ENCODE measurements around the gene GPR62. TPM values are rescaled to one million over a fixed set of nuclear protein-coding genes. Genes with fewer than 3 reads are reported as not detected.

GPR62 gene
- total and polyA plus RNA-seq, 9 of the 15 experiments (the other 6 are each of a cell fraction or from before 2014, with no cell fraction given) = not detected

- Histone ChIP-seq H3K27ac (ENCODE audit: extremely low read depth, low read depth, low read length) (peak within 1 kb of the TSS; percentile 80), H3K79me2 (ENCODE audit: control insufficient read depth, insufficient read depth, low read length) (peaks cover 37% of the 10 kb centered on the region), H2AFZ (ENCODE audit: low read depth, low read length) (peak within 1 kb of the TSS; percentile 61), H3K4me2 (ENCODE audit: insufficient read depth, low read length) (peak within 1 kb of the TSS; percentile 96), H3K9me3 (replicated peaks; ENCODE audit: control insufficient read depth, insufficient read depth, low read depth, low read length) (0 out of 2 replicates have a peak, but pooled peaks cover 3% of the 10 kb centered on the region), H3K27me3 (ENCODE audit: control insufficient read depth in 2 of 2, insufficient read depth in 2 of 2, low read length in 2 of 2) (no peaks in the 10 kb centered on the region), H3K36me3 (ENCODE audit: control insufficient read depth, insufficient read depth, low read length) (peaks cover 34% of the 10 kb centered on the region), H3K4me1 (replicated peaks in 1 of 2; ENCODE audit: control insufficient read depth in 2 of 2, insufficient read depth in 2 of 2, low read length in 2 of 2) (peaks cover 36 to 42% of the 10 kb centered on the region in 2 experiments), H4K20me1 (replicated peaks; ENCODE audit: control insufficient read depth, insufficient read depth, low read length) (peaks cover 6% of the 10 kb centered on the region; the same call in 1 of the 2 replicates), H3K4me3 (peak within 1 kb of the TSS; percentile 67), H3K9me1 (ENCODE audit: control insufficient read depth, insufficient read depth, low read length) (no peaks in the 10 kb centered on the region), H3K9ac (ENCODE audit: insufficient read depth in 1 of 2, low read depth in 2 of 2, low read length in 2 of 2) (peak within 1 kb of the TSS; percentile 96 to 99)
- intact Hi-C loops (cut with micrococcal nuclease) = loop anchor here (1.0 kb wide), 1 partner anchor 53 kb away; the partner anchor contains the start of gene PARP3
- FAIRE-seq = peak; percentile 92
- 1% methylated on average over 24 of the region's 40 CpGs for WGBS (ENCODE audit: insufficient coverage, low coverage, missing lambda C conversion rate)
- ChIA-PET CTCF (ENCODE audit: low intra/inter-chr PET ratio) (no interaction called here), POLR2A (interaction anchor here (0.6 to 6.0 kb wide), 30 partner anchors 8 to 691 kb away, joined by 3 to 105 read pairs (median 4); partner anchors contain the start of genes ABHD14A, ABHD14B, ACY1 and DUSP7)
- ATAC-seq = peak; percentile 81
- DNase-seq (ENCODE audit: extremely low read depth in 1 of 4, low spot score in 3 of 4) = peak; percentile 78 to 93 (median 82)
- in situ Hi-C loops (cut with MboI) = no loop called here
- TSS peak; percentile 65 for BruUV-seq (replicated peaks)
- TF ChIP-seq ZNF766 (CRISPR knock-in tag; conservative IDR thresholded peaks at IDR 0.05) = 0 out of 2 replicates have a peak, but pooled peaks have one; percentile 21
- TF ChIP-seq ARID4B (CRISPR knock-in tag; IDR thresholded peaks at IDR 0.05) = no peak
- 0 out of 2 replicates have a peak, but pooled peaks have one; percentile 53 for TF ChIP-seq PHB (CRISPR knock-in tag; IDR thresholded peaks at IDR 0.05)
- no peak for TF ChIP-seq ATF1 (CRISPR knock-in tag; IDR thresholded peaks at IDR 0.05)
- TF ChIP-seq ATF1 (tag; IDR thresholded peaks at IDR 0.05) = peak; percentile 84
- TF ChIP-seq ZBTB40 (IDR thresholded peaks at IDR 0.05) = peak; percentile 99
- TF ChIP-seq ZBTB40 (CRISPR knock-in tag; IDR thresholded peaks at IDR 0.05) = no peak
These were observed 40.4 kb downstream of the GPR62 start, which contains the start of gene RPL29 for GRCh38 chr3:51995346-51996163. Gene RPL29, minus strand, starts transcription at chr3:51995895. Its CDS starts 434 bp downstream, at chr3:51995461.

Measured in K562 (cell line).